Middle frontal gyrus (tissue), 1 donor: Measurements from ENCODE around the gene DOLPP1.
"Not testable (repeated sequence)": the region's sequence is repeated elsewhere in the genome, so short reads cannot be mapped to it uniquely, and the experiment has no call there.

ENCODE experiments used
- DNase-seq: peaks from one replicate; pipeline ENCODE4 v3.0.0-alpha.2; 2015; ENCODE audit warnings: low spot score; ENCODE audit errors: extremely low spot score

Gene DOLPP1

GRCh38 chr9:129111528-129112151 lies 30.7 kb downstream of the DOLPP1 start:
- no peak for DNase-seq

DNA sequence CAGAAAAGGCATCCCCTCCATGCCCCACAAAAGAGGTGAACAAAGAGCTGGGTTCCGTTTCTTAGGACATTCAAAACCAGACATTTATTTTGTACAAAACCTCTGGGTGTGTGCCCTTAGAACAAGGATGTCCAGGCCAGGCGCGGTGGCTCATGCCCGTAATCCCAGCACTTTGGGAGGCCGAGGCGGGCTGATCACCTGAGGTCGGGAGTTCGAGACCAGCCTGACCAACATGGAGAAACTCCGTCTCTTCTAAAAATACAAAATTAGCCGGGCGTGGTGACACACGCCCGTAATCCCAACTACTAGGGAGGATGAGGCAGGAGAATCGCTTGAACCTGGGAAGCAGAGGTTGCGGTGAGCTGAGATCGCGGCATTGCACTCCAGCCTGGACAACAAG lies 31.6 kb downstream of the DOLPP1 start:
- not testable (repeated sequence) for DNase-seq

DNA sequence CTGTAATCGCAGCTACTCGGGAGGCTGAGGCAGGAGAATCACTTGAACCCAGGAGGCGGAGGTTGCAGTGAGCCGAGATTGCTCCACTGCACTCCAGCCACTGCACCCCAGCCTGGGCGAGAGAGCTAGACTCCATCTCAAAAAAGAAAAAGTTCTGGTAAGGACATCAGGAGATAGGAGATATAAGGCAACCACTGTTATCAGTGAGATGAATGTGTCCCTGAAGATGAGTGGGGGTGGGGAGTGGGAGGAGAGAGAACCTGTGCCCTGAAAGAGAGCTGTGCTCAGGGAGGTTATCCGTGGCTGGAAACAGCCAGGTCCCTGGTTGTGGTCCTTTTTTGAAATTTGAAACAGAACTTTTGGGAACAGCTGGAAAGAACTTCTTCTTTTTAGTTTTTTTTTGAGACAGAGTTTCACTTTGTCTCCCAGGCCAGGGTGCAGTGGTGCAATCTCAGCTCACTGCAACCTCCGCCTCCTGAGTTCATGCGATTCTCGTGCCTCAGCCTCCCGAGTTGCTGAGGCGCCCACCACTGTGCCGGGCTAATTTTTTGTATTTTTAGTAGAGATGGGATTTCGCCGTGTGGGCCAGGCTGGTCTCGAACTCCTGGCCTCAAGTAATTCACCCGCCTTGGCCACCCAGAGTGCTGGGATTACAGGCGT lies 32.9 kb downstream of the DOLPP1 start:
- no peak for DNase-seq

- DNase-seq, result no peak
These were observed 37.9 kb downstream of the DOLPP1 start for GRCh38 chr9:129118799-129119198.

GRCh38 chr9:129121483-129121882 lies 40.6 kb downstream of the DOLPP1 start:
- DNase-seq, result no peak

GRCh38 chr9:129122133-129122532 lies 41.2 kb downstream of the DOLPP1 start:
- DNase-seq, result no peak

DNA sequence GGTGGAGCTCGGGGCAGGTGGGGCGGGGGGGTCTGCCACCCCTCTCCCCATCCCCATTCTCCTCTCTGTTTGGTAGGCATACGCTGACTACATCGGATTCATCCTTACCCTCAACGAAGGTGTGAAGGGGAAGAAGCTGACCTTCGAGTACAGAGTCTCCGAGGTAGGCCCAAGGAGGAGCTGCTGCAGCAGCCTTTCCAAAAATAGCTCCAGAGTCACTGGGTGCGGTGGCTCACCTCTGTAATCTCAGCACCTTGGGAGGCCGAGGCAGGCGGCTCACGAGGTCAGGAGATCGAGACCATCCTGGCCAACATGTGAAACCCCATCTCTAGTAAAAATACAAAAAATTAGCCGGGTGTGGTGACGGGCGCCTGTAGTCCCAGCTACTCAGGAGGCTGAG lies 42.1 kb downstream of the DOLPP1 start:
- not testable (repeated sequence) for DNase-seq

- DNase-seq, result no peak
These were observed 43.7 kb downstream of the DOLPP1 start for GRCh38 chr9:129124506-129125069.

DNA sequence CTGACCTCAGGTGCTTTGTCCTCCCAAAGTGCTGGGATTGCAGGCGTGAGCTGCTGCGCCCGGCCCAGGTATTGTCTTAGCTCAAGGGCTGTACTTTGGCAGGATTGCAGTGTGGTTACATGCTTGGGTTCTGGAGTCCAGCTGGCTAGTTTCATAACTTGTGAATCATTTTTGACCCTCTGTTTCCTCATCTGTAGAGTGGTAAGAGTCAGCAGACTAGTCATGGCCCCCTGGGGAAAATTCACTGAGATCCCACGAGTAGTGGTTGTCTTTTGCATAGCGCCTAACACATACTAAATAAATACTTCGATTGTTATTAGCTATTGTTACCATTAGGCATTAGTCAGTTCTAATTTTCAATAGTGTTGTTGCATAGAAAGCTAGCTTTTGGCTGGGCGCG lies 44.6 kb downstream of the DOLPP1 start:
- DNase-seq, result no peak

DNA sequence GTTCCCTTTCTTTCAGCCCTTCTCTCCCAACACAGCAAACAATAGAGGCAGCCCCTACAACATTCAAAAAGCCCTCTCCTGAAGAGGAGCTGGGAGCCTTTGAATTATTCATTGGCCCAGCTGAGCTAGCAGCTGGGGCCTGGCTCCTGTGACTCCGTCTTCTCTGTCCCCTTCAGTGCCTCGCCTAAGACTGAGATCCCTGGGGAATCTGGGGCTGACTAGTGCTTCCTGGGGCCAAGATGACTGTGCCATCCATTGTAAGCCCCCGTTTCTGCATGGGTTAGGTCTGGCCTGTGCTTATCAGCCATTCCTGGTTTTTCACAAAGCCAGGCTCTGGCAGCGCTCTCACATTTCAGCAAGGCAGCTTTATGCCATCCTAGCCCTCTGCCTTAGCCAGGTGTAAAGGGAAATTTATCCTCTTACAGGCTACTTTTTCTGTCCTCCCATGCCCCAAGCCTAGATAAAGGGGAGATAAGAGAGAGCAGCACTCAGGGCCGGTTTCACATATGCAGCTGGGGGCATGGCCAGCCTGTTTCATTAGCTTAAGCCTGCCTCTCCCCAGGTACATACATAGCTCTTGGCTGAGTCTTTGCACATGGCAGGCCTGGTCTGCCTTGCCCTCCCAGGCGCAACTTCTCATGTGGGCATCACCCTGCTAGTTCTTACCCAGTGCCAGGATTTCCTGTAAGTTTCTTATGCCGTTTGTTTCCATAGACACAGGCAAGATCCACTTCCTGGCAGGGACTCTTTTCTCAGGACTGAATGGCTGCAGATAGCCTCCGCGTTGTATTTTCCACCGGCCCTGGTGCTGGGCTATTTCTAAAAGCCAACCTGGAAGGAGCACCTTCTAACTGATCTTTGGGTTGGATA lies 46.1 kb downstream of the DOLPP1 start:
- DNase-seq, result no peak

- DNase-seq, result no peak
These were observed 47.8 kb downstream of the DOLPP1 start for GRCh38 chr9:129128689-129129088.

DNA sequence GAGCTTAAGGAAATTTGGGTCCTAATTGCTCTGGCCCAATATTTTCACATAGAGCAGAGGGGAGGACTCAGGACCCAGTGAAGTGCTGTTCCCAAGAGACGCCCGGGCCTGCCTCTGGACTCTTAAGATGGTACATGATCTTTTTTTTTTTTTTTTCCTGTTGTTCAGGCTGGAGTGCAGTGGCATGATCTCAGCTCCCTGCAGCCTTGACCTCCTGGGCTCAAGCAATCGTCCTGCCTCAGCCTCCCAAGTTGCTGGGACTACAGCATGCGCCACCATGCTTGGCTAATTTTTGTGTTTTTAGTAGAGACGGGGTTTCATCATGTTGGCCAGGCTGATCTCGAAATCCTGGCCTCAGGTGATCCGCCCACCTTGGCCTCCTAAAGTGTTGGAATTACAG lies 49.4 kb downstream of the DOLPP1 start:
- not testable (repeated sequence) for DNase-seq

GRCh38 chr9:129130791-129131190 lies 49.9 kb downstream of the DOLPP1 start:
- no peak for DNase-seq

DNA sequence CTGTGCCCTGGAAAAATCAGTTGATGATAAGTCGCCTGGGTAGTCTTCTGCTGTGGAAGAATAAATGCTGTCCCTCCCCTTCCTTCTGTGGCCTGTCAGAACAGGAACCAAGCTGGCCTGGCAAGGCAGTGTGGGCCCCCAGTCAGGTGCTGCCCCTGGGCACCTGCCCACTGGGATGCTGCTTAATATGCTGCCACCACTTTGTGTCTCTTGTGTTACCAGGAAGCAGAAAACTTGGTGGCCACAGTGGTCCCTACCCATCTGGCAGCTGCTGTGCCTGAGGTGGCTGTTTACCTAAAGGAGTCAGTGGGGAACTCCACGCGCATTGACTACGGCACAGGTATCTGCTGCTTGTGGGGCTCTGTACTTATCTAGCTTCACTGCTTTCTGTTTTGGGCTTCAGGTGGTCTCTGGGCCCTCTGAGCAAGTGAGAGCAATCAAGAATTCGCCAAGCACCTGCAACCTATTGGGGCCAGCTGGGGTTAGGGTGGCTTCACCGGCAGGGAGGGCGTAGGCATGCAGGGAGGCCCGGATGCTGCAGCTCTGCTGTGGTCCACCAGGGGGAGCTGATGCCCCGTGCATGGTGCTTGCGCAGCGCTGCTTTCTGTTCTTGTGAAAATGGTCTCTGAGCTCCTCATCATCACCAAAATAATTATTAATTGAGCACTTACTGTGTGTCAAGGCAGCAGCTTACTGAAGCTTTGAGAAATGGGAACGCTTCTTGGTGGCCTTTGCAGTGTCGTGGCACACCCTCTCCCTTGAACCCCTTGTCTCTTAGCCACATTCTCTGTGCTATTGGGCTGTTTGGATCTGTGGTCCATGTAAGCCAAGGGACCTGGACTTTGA lies 50.6 kb downstream of the DOLPP1 start:
- peak; percentile 44 for DNase-seq

DNA sequence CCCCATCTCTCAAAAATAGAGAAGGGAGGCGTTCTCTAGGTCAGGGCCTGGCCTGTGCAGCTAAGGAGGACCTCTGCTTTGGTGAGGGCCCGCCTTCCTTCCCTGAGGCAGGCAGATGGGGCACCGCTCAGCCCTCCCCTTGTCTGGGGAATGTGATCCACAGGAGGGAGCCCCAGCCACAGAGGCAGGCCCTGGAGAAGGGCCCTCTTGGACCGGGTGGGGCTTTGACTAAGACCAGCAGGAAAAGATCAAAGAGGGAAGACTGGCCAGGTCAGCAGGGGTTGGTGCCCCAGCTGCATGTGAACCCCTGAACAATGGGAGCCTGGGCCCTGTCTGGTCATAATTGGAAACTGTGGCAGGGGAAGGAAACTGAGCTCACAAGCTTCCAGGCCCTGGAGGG lies 52.2 kb downstream of the DOLPP1 start:
- DNase-seq, result no peak

- DNase-seq, result no peak
These were observed 54.6 kb downstream of the DOLPP1 start for GRCh38 chr9:129135476-129135875.

DNA sequence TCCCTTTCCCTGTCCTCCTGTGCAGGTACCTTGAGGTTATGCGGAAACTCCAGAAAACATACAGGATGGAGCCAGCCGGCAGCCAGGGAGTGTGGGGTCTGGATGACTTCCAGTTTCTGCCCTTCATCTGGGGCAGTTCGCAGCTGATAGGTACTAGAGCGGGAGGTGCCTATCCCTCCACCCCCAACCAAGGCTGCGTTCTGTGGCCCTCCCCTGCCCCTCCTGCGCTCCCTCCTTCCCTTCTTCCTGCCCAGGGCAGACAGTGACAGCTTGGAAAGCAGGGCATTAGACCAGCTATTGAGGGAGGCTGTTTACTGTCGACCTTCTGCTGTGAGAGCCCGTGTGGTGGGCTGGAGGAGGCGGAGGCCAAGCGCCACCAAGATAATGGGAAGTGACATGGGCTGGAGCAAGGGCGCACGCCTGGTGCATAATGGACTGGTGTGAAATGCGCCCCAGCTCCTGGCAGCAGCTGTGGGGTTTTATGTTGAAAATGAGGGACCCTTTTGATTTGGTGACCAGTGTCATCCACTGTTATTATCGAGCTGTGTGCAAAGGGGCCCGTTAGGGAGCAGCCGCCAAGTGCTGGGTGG lies 55.6 kb downstream of the DOLPP1 start:
- DNase-seq, result no peak

DNA sequence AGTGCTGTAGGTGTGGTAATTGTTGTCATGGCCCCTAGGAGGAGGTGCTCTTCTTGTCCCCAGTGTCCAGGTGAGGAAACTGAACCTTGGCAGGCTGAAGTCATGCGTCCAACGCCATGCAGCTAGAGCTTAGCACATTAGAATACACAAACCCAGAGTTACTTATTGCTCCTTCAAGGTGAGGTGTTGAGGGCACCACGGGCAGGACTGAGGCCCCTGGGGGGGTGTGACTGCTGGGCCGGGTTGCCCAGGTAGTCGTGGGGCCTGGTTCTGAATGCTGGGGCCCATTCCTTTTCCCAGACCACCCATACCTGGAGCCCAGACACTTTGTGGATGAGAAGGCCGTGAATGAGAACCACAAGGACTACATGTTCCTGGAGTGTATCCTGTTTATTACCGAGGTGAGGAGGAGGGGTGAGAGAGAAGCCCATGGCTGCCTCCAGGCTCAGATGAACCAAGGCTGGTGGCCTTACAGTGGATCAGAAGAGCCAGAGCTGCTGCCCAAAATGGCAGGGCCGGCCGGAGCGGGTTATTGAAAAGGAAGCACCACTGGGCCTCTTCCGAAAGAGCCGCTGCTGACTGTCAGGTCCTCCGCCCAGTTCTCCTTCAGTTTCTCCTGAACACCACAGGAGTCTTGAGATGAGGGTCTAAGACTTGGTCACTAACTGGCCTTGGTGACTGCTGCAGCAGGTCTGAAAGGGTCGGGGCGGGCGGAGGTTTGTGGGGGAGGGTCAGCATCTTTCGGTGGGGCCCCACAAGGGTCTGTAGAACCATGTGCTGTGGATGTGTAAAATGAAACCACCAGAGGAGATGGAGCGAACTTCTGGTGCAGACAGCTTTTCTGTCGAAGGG lies 56.6 kb downstream of the DOLPP1 start:
- DNase-seq, result no peak

GRCh38 chr9:129138144-129138462 lies 57.2 kb downstream of the DOLPP1 start:
- DNase-seq, result no peak
